ENCODE measurements around the gene DYNLT4. TPM values are rescaled to one million over a fixed set of nuclear protein-coding genes. Genes with fewer than 3 reads are reported as not detected.

The DYNLT4 gene
- total RNA-seq, 1 experiment from 2014 or later = 0.54 TPM

GRCh38 chr1:44808938-44809917, 2.1 kb upstream of the DYNLT4 start:
- TSS peak; percentile 29 for BruUV-seq (replicated peaks)
- peak overlapping the region; percentile 41 for H3K4me3 ChIP-seq (ENCODE audit: low read depth, low read length, poor library complexity, severe bottlenecking)
- no peaks in the 10 kb centered on the region for H3K9me3 ChIP-seq (ENCODE audit: low read depth, low read length, poor library complexity, severe bottlenecking)
- POLR2A ChIA-PET (ENCODE audit: low non-redundant PET) = interaction anchor here (1.9 to 2.7 kb wide), 2 partner anchors 9 kb away, joined by 7 to 18 read pairs; partner anchors contain the start of gene PLK3
- CTCF ChIA-PET = interaction anchor here (1.2 kb wide), 1 partner anchor 10 kb away, joined by 3 read pairs; no protein-coding TSS in a partner anchor
- intact Hi-C loops (cut with micrococcal nuclease; ENCODE audit: unreplicated experiment) = loop anchor here (10.0 kb wide), 1 partner anchor 496 kb away; no protein-coding TSS in a partner anchor
- H3K36me3 ChIP-seq (ENCODE audit: insufficient read depth, low read length, poor library complexity, severe bottlenecking) = peaks cover 9% of the 10 kb centered on the region
- H3K4me1 ChIP-seq (ENCODE audit: insufficient read depth, low read length, poor library complexity, severe bottlenecking) = peaks cover 55% of the 10 kb centered on the region
- peak overlapping the region; percentile 98 for H3K27ac ChIP-seq (ENCODE audit: low read depth, low read length, poor library complexity, severe bottlenecking)
- peak; percentile 50 for DNase-seq (ENCODE audit: low spot score)
- TF ChIP-seq CTCF (conservative IDR thresholded peaks at IDR 0.05; ENCODE audit: low read depth, low read length) (0 out of 2 replicates have a peak, but pooled peaks have one; percentile 21), EZH2 (IDR thresholded peaks at IDR 0.05; ENCODE audit: borderline replicate concordance, low read depth, low read length, poor library complexity, severe bottlenecking) (no peak)
- no peaks in the 10 kb centered on the region for H3K27me3 ChIP-seq (replicated peaks; ENCODE audit: insufficient read depth, low read depth, low read length, poor library complexity)

GRCh38 chr1:44808063-44808937, 1.1 kb upstream of the DYNLT4 start, which contains the start of gene BTBD19:
TSS of gene BTBD19 (plus strand) at chr1:44808523. CDS start at chr1:44808821, 298 bp downstream.
- BruUV-seq (replicated peaks) = no TSS peak
- peak within 1 kb of the TSS; percentile 41 for H3K4me3 ChIP-seq (ENCODE audit: low read depth, low read length, poor library complexity, severe bottlenecking)
- no peaks in the 10 kb centered on the region for H3K27me3 ChIP-seq (replicated peaks; ENCODE audit: insufficient read depth, low read depth, low read length, poor library complexity)
- intact Hi-C loops (cut with micrococcal nuclease; ENCODE audit: unreplicated experiment) = loop anchor here (10.0 kb wide), 1 partner anchor 497 kb away; no protein-coding TSS in a partner anchor
- peak; percentile 87 for DNase-seq (ENCODE audit: low spot score)
- H3K27ac ChIP-seq (ENCODE audit: low read depth, low read length, poor library complexity, severe bottlenecking) = peak within 1 kb of the TSS; percentile 98
- ChIA-PET POLR2A (ENCODE audit: low non-redundant PET) (interaction anchor here (1.9 to 2.7 kb wide), 2 partner anchors 8 to 10 kb away, joined by 7 to 18 read pairs; partner anchors contain the start of gene PLK3), CTCF (interaction anchor here (1.2 kb wide), 1 partner anchor 11 kb away, joined by 3 read pairs; no protein-coding TSS in a partner anchor)
- peaks cover 9% of the 10 kb centered on the region for H3K36me3 ChIP-seq (ENCODE audit: insufficient read depth, low read length, poor library complexity, severe bottlenecking)
- TF ChIP-seq CTCF (conservative IDR thresholded peaks at IDR 0.05; ENCODE audit: low read depth, low read length) = no peak
- TF ChIP-seq EZH2 (IDR thresholded peaks at IDR 0.05; ENCODE audit: borderline replicate concordance, low read depth, low read length, poor library complexity, severe bottlenecking) = no peak
- peaks cover 55% of the 10 kb centered on the region for H3K4me1 ChIP-seq (ENCODE audit: insufficient read depth, low read length, poor library complexity, severe bottlenecking)
- H3K9me3 ChIP-seq (ENCODE audit: low read depth, low read length, poor library complexity, severe bottlenecking) = no peaks in the 10 kb centered on the region
